Non-pigmented ciliary epithelial cell (primary cell): Measurements from ENCODE around the gene COL4A5.
"Not testable (repeated sequence)": the region's sequence is repeated elsewhere in the genome, so short reads cannot be mapped to it uniquely, and the experiment has no call there.

Experiments used
- DNase-seq: peaks from one replicate; pipeline ENCODE4 v3.0.0-alpha.2; 2010; ENCODE audit warnings: low read depth

The COL4A5 gene

GRCh38 chrX:108456971-108457477 is 17.4 kb downstream of the COL4A5 start:
- no peak for DNase-seq

GRCh38 chrX:108464604-108465003 is 25.0 kb downstream of the COL4A5 start:
- DNase-seq, result no peak

GRCh38 chrX:108468486-108468885 is 28.8 kb downstream of the COL4A5 start:
- DNase-seq, result peak; percentile 49

GRCh38 chrX:108473979-108474378 is 34.3 kb downstream of the COL4A5 start:
- no peak for DNase-seq

- DNase-seq, result not testable (repeated sequence)
Observed at GRCh38 chrX:108481528-108481927, 41.9 kb downstream of the COL4A5 start.

GRCh38 chrX:108484251-108484650 is 44.6 kb downstream of the COL4A5 start:
- DNase-seq, result no peak

GRCh38 chrX:108485960-108486359 is 46.3 kb downstream of the COL4A5 start:
- DNase-seq, result no peak

GRCh38 chrX:108494406-108495090 is 54.9 kb downstream of the COL4A5 start:
- DNase-seq, result no peak

- no peak for DNase-seq
Observed at GRCh38 chrX:108511721-108512120, 72.1 kb downstream of the COL4A5 start.

GRCh38 chrX:108516184-108516583 is 76.5 kb downstream of the COL4A5 start:
- DNase-seq, result no peak

- no peak for DNase-seq
Observed at GRCh38 chrX:108527724-108528123, 88.1 kb downstream of the COL4A5 start.

GRCh38 chrX:108537005-108537404 is 97.4 kb downstream of the COL4A5 start:
- no peak for DNase-seq

GRCh38 chrX:108541286-108541685 is 101.6 kb downstream of the COL4A5 start:
- DNase-seq, result no peak

GRCh38 chrX:108557580-108557979 is 117.9 kb downstream of the COL4A5 start:
- DNase-seq, result no peak

- DNase-seq, result no peak
Observed at GRCh38 chrX:108558217-108558616, 118.6 kb downstream of the COL4A5 start.

- no peak for DNase-seq
Observed at GRCh38 chrX:108573136-108573535, 133.5 kb downstream of the COL4A5 start.

GRCh38 chrX:108582151-108582550 is 142.5 kb downstream of the COL4A5 start:
- DNase-seq, result no peak

- no peak for DNase-seq
Observed at GRCh38 chrX:108584617-108585211, 145.1 kb downstream of the COL4A5 start.

GRCh38 chrX:108590496-108590895 is 150.9 kb downstream of the COL4A5 start:
- DNase-seq, result no peak

- DNase-seq, result no peak
Observed at GRCh38 chrX:108601276-108601675, 161.6 kb downstream of the COL4A5 start.

GRCh38 chrX:108610141-108610540 is 170.5 kb downstream of the COL4A5 start:
- no peak for DNase-seq

GRCh38 chrX:108614616-108615015 is 175.0 kb downstream of the COL4A5 start:
- no peak for DNase-seq

- no peak for DNase-seq
Observed at GRCh38 chrX:108640817-108641216, 201.2 kb downstream of the COL4A5 start.
